ENCODE results near the gene DMWD.

- TF ChIP-seq EZH2 (IDR thresholded peaks at IDR 0.05; ENCODE audit: borderline replicate concordance, low read depth, low read length, severe bottlenecking) (no peak), CTCF (IDR thresholded peaks at IDR 0.05; ENCODE audit: borderline replicate concordance, extremely low read depth, low read length, poor library complexity, severe bottlenecking) (no peak)
These were observed 38.3 kb downstream of the DMWD start for GRCh38 chr19:45754323-45754722.
